GM12878 (cell line): ENCODE data around the gene PDZD2. TPM values are rescaled to one million over a fixed set of nuclear protein-coding genes. Genes with fewer than 3 reads are reported as not detected.

ENCODE experiments used
- ATAC-seq: fragments of 200-7000 bp; cut with Tn5 transposase; 3 replicates; pipeline ENCODE4 v1.9.1; 2020; ENCODE audit warnings: mild to moderate bottlenecking, moderate library complexity
- BruUV-seq: library from RNA; stranded (reverse); fragments of 400-500 nt; replicated peaks from 2 replicates; lab custom pipeline; 2021; lab: Mats Ljungman, UMichigan
- CTCF ChIA-PET: fragments of 300-600 bp; sonication (Branson Sonifier 250); formaldehyde crosslinking; extraction: SDS; loops from one replicate; lab custom pipeline; 2021; ENCODE audit warnings: inconsistent platforms; lab: Yijun Ruan, JAX
- POLR2A ChIA-PET: fragments of 350-600 bp; formaldehyde crosslinking; extraction: SDS; loops from one replicate; lab custom pipeline; 2021; ENCODE audit warnings: inconsistent platforms; lab: Charles Lee
- RAD21 ChIA-PET: fragments of 300-600 bp; sonication (Branson Sonifier 250); formaldehyde crosslinking; loops from one replicate; lab custom pipeline; 2023; ENCODE audit warnings: antibody characterized with exemption; ENCODE audit not compliant: unreplicated experiment; lab: Charles Lee
- SMC1A ChIA-PET: fragments of 300-600 bp; sonication (Branson Sonifier 250); formaldehyde crosslinking; loops from one replicate; lab custom pipeline; 2023; ENCODE audit not compliant: unreplicated experiment, uncharacterized antibody; lab: Charles Lee
- DNase-seq: peaks from one replicate; pipeline ENCODE4 v3.0.0-alpha.2; 2011; ENCODE audit warnings: low read depth, low spot score
- FAIRE-seq: peaks from 3 replicates; lab custom pipeline; 2011; peaks lifted over from hg19 to GRCh38; lab: Jason Lieb, UNC
- H2AFZ ChIP-seq: 2 replicates; pipeline ENCODE4 v1.6.0; 2011; ENCODE audit warnings: low read depth, low read length, control low read depth; ENCODE audit not compliant: control insufficient read depth
- H3K27ac ChIP-seq: 2 replicates; pipeline ENCODE4 v1.5.1; 2011; ENCODE audit warnings: control low read depth; ENCODE audit not compliant: control insufficient read depth, insufficient read depth
- H3K27me3 ChIP-seq, 2 experiments: replicated peaks in 1 of 2; 2 replicates each; pipeline versions ENCODE4 v1.6.0 to v1.6.1; 2011; ENCODE audit warnings: low read length in 1 of 2; ENCODE audit not compliant: control insufficient read depth in 2 of 2, insufficient read depth in 2 of 2
- H3K36me3 ChIP-seq, 2 experiments: 2 replicates each; pipeline ENCODE4 v1.5.1; 2011; ENCODE audit warnings: low read length in 1 of 2; ENCODE audit not compliant: control insufficient read depth in 2 of 2, insufficient read depth in 2 of 2
- H3K4me1 ChIP-seq: 2 replicates; pipeline ENCODE4 v1.6.1; 2011; ENCODE audit warnings: mild to moderate bottlenecking, low read length, moderate library complexity, mixed read lengths; ENCODE audit not compliant: control insufficient read depth, insufficient read depth
- H3K4me2 ChIP-seq: 2 replicates; pipeline ENCODE4 v1.6.0; 2011; ENCODE audit warnings: control low read depth; ENCODE audit not compliant: control insufficient read depth, insufficient read depth
- H3K4me3 ChIP-seq: fragments of 200-600 bp; sonication (generic); 2 replicates; pipeline ENCODE4 v1.5.1; 2016
- H3K79me2 ChIP-seq: 2 replicates; pipeline ENCODE4 v1.6.0; 2011; ENCODE audit warnings: low read length; ENCODE audit not compliant: control insufficient read depth, insufficient read depth
- H3K9ac ChIP-seq: 2 replicates; pipeline ENCODE4 v1.8.0; 2011; ENCODE audit warnings: low read length, control low read depth, mixed read lengths; ENCODE audit not compliant: control insufficient read depth, insufficient read depth
- H3K9me3 ChIP-seq: replicated peaks from 3 replicates; pipeline ENCODE4 v1.5.1; 2011; ENCODE audit warnings: mild to moderate bottlenecking, low read length; ENCODE audit not compliant: control insufficient read depth, insufficient read depth
- H4K20me1 ChIP-seq: 2 replicates; pipeline ENCODE4 v1.6.0; 2011; ENCODE audit not compliant: control insufficient read depth, insufficient read depth
- MTA3 ChIP-seq: IDR thresholded peaks from 2 replicates; pipeline ENCODE4 v1.6.1; 2012; ENCODE audit warnings: low read length, inconsistent platforms, borderline replicate concordance
- PAX5 ChIP-seq: IDR thresholded peaks from 2 replicates; pipeline ENCODE4 v1.6.1; 2011; ENCODE audit warnings: low read depth, low read length, borderline replicate concordance
- WGBS: methylation state at CpG from one replicate; pipeline ENCODE4 v1.1.6; 2016; ENCODE audit warnings: low lambda C conversion rate; ENCODE audit not compliant: insufficient replicate concordance, insufficient coverage; ENCODE audit errors: missing lambda C conversion rate; 5-methylcytosine and 5-hydroxymethylcytosine counted together
- in situ Hi-C: fragments of 300-500 bp; cut with MboI; formaldehyde crosslinking; loops from 9 replicates; pipeline ENCODE4 v1.14.3; 2018; ENCODE audit warnings: mixed read lengths
- intact Hi-C: fragments of 100-400 bp; cut with micrococcal nuclease; formaldehyde crosslinking; loops from one replicate; pipeline ENCODE4 v1.14.2; 2022; ENCODE audit not compliant: unreplicated experiment
- polyA plus RNA-seq, 11 experiments: library from polyadenylated mRNA; depleted of rRNA in 4 of 11; unstranded in 6 of 11; stranded (reverse) in 5 of 11; fragments of >200 nt; fragmentation: Nextera tagmentation in 4 of 11; fragmentation: Illumina TruSeq in 1 of 11; extraction: Ambion mirVana in 4 of 11; extraction: Trizol in 1 of 11; gene quantifications; 1 replicate in 1 of 11; 2 replicates in 10 of 11; pipeline versions ENCODE4 v1.2.1 to v1.2.3, GENCODE V29; 2011 to 2016; ENCODE audit warnings: inconsistent platforms in 2 of 11, missing spikeins in 2 of 11, low read depth in 1 of 11
- total RNA-seq, 4 experiments: library from RNA; depleted of rRNA in 3 of 4; stranded (reverse); fragments of >200 nt in 3 of 4; fragmentation: Illumina TruSeq in 1 of 4; extraction: Trizol in 1 of 4; gene quantifications; 2 replicates each; pipeline versions ENCODE4 v1.2.1 to v1.2.3, GENCODE V29; 2013 to 2021
- TF ChIP-seq, protein P1 (sequence below): fragments of 450-650 bp; formaldehyde crosslinking; IDR thresholded peaks from 2 replicates; pipeline ENCODE4 v1.4.0; 2020; ENCODE audit warnings: mild to moderate bottlenecking, moderate library complexity
- TF ChIP-seq, protein P2 (sequence below): fragments of 450-650 bp; formaldehyde crosslinking; IDR thresholded peaks from 2 replicates; pipeline ENCODE4 v1.5.0; 2022; ENCODE audit warnings: mild to moderate bottlenecking, missing genetic modification characterization

The PDZD2 gene
- total and polyA plus RNA-seq, 10 of the 15 experiments (the other 5 are each of a cell fraction or from before 2014, with no cell fraction given): 0.01 to 0.58 (median 0.29) TPM; not detected in 3

DNA sequence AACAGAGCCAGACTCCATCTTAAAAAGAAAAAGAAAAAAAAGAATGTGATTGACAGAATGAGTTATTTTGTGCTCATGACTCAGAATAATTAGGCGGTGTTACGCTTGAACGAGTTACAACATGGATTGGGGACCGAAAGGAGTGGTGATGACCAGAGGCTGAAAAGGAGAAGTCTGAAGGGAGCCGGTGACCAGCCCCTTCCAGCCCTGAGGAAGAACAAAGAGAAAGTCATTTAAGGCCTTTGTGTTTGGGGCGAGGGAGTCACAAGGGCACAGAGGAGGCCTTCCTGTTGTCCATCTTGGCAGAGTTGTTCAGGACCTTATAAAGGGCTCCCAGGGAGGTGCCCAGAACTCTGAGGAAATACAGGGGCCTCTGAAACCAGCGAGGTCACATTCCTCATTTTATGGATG is 403.6 kb downstream of the PDZD2 start:
- Histone ChIP-seq H3K4me2 (no peak overlapping the region), H3K4me3 (no peak overlapping the region), H3K27me3 (no peaks in the 10 kb centered on the region), H3K36me3 (no peaks in the 10 kb centered on the region), H2AFZ (no peak overlapping the region), H3K27ac (no peak overlapping the region), H3K79me2 (no peaks in the 10 kb centered on the region), H3K9ac (no peak overlapping the region), H4K20me1 (no peaks in the 10 kb centered on the region), H3K4me1 (no peaks in the 10 kb centered on the region), H3K9me3 (no peaks in the 10 kb centered on the region)
- in situ Hi-C loops: no loop called here
- FAIRE-seq (no peak), ATAC-seq (no peak), DNase-seq (no peak)
- ChIA-PET CTCF (no interaction called here), SMC1A (no interaction called here), POLR2A (no interaction called here), RAD21 (no interaction called here)
- WGBS: 53% methylated on average over 7 of the region's 7 CpGs
- intact Hi-C loops: no loop called here
- BruUV-seq: no TSS peak
- no peak for TF ChIP-seq MTA3
- no peak for TF ChIP-seq PAX5
- TF ChIP-seq, protein P1, sequence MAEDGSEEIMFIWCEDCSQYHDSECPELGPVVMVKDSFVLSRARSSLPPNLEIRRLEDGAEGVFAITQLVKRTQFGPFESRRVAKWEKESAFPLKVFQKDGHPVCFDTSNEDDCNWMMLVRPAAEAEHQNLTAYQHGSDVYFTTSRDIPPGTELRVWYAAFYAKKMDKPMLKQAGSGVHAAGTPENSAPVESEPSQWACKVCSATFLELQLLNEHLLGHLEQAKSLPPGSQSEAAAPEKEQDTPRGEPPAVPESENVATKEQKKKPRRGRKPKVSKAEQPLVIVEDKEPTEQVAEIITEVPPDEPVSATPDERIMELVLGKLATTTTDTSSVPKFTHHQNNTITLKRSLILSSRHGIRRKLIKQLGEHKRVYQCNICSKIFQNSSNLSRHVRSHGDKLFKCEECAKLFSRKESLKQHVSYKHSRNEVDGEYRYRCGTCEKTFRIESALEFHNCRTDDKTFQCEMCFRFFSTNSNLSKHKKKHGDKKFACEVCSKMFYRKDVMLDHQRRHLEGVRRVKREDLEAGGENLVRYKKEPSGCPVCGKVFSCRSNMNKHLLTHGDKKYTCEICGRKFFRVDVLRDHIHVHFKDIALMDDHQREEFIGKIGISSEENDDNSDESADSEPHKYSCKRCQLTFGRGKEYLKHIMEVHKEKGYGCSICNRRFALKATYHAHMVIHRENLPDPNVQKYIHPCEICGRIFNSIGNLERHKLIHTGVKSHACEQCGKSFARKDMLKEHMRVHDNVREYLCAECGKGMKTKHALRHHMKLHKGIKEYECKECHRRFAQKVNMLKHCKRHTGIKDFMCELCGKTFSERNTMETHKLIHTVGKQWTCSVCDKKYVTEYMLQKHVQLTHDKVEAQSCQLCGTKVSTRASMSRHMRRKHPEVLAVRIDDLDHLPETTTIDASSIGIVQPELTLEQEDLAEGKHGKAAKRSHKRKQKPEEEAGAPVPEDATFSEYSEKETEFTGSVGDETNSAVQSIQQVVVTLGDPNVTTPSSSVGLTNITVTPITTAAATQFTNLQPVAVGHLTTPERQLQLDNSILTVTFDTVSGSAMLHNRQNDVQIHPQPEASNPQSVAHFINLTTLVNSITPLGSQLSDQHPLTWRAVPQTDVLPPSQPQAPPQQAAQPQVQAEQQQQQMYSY (CRISPR knock-in tag): no peak
- TF ChIP-seq, protein P2, sequence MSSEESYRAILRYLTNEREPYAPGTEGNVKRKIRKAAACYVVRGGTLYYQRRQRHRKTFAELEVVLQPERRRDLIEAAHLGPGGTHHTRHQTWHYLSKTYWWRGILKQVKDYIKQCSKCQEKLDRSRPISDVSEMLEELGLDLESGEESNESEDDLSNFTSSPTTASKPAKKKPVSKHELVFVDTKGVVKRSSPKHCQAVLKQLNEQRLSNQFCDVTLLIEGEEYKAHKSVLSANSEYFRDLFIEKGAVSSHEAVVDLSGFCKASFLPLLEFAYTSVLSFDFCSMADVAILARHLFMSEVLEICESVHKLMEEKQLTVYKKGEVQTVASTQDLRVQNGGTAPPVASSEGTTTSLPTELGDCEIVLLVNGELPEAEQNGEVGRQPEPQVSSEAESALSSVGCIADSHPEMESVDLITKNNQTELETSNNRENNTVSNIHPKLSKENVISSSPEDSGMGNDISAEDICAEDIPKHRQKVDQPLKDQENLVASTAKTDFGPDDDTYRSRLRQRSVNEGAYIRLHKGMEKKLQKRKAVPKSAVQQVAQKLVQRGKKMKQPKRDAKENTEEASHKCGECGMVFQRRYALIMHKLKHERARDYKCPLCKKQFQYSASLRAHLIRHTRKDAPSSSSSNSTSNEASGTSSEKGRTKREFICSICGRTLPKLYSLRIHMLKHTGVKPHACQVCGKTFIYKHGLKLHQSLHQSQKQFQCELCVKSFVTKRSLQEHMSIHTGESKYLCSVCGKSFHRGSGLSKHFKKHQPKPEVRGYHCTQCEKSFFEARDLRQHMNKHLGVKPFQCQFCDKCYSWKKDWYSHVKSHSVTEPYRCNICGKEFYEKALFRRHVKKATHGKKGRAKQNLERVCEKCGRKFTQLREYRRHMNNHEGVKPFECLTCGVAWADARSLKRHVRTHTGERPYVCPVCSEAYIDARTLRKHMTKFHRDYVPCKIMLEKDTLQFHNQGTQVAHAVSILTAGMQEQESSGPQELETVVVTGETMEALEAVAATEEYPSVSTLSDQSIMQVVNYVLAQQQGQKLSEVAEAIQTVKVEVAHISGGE: no peak
